Panc1 (cell line): ENCODE data around the gene TM9SF4.

ENCODE experiments used
- POLR2AphosphoS5 ChIP-seq: IDR thresholded peaks from 2 replicates; pipeline ENCODE4 v1.6.1; 2012; ENCODE audit warnings: mild to moderate bottlenecking, low read depth, low read length, moderate library complexity
- SIN3A ChIP-seq: IDR thresholded peaks from 2 replicates; pipeline ENCODE4 v1.6.1; 2012; ENCODE audit warnings: low read depth, mild to moderate bottlenecking, low read length, moderate library complexity, borderline replicate concordance; ENCODE audit not compliant: insufficient read depth
- TF ChIP-seq, protein P1 (sequence below): fragments of 450-650 bp; IDR thresholded peaks from 2 replicates; pipeline ENCODE4 v1.5.1; 2017; ENCODE audit warnings: mild to moderate bottlenecking

DNA sequence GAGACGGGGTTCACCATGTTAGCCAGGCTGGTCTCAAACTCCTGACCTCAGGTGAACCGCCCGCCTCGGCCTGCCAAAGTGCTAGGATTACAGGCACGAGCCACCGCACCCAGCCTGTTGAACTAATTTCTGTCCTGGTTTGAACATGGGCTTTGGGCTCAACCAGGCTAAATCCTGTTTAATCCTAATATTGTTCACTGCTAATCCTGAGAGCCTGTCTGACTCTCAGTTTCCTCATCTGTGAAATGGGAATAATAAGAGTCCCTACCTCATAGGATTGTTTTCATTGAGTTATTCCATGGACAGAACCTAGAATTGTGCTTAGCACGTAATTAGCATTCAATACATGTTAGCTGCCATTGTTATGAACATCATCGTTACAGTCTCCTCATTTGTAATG lies 17.4 kb downstream of the TM9SF4 start:
- TF ChIP-seq, protein P1, sequence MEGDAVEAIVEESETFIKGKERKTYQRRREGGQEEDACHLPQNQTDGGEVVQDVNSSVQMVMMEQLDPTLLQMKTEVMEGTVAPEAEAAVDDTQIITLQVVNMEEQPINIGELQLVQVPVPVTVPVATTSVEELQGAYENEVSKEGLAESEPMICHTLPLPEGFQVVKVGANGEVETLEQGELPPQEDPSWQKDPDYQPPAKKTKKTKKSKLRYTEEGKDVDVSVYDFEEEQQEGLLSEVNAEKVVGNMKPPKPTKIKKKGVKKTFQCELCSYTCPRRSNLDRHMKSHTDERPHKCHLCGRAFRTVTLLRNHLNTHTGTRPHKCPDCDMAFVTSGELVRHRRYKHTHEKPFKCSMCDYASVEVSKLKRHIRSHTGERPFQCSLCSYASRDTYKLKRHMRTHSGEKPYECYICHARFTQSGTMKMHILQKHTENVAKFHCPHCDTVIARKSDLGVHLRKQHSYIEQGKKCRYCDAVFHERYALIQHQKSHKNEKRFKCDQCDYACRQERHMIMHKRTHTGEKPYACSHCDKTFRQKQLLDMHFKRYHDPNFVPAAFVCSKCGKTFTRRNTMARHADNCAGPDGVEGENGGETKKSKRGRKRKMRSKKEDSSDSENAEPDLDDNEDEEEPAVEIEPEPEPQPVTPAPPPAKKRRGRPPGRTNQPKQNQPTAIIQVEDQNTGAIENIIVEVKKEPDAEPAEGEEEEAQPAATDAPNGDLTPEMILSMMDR, result no peak
- TF ChIP-seq POLR2AphosphoS5 (no peak), SIN3A (no peak)
